PFSK-1 (cell line): Measurements from ENCODE around the gene RASGRF1.

Source experiments
- FOXP2 ChIP-seq: optimal IDR thresholded peaks from 2 replicates; pipeline ENCODE3; 2011; ENCODE audit warnings: borderline replicate concordance, control low read depth, inconsistent platforms; ENCODE audit not compliant: insufficient read depth; ENCODE audit errors: extremely low read length, extremely low read depth
- POLR2AphosphoS5 ChIP-seq: IDR thresholded peaks from 2 replicates; pipeline ENCODE4 v1.6.1; 2012; ENCODE audit warnings: low read depth, mild to moderate bottlenecking, control low read depth, low read length, moderate library complexity
- SIN3A ChIP-seq: IDR thresholded peaks from 2 replicates; pipeline ENCODE4 v1.6.1; 2012; ENCODE audit warnings: mild to moderate bottlenecking, low read length, moderate library complexity, borderline replicate concordance; ENCODE audit not compliant: insufficient read depth
- TAF1 ChIP-seq: IDR thresholded peaks from 2 replicates; pipeline ENCODE4 v1.6.1; 2012; ENCODE audit warnings: low read length, control low read depth, borderline replicate concordance; ENCODE audit not compliant: insufficient read depth
- TF ChIP-seq, protein P1 (sequence below), 2 experiments: IDR thresholded peaks; 2 replicates each; pipeline versions ENCODE4 v1.6.1 to v1.8.0; 2011 to 2012; ENCODE audit warnings: low read depth in 2 of 2, low read length in 2 of 2, control low read depth in 1 of 2, inconsistent platforms in 1 of 2, mild to moderate bottlenecking in 1 of 2, moderate library complexity in 1 of 2; ENCODE audit not compliant: insufficient read depth in 1 of 2

Gene RASGRF1

DNA sequence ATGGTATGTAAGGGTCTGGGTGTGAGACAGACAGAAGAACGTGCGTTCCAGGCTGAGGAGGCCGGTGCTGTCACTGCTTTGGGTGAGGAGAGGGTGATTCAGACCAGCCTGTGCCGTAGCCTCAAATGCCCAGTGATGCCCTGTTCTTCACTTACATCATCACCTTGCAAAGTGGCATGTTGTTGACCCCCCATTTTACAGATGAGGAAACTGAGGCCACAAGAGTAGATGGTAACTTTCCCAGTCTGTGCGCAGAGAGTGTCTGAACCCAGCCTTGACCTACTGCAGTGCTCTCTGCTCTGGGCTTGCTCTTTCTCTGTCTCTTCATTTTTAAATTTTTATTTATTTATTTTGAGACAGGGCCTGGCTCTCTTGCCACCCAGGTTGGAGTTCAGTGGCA is 144.1 kb downstream of the RASGRF1 start:
- TF ChIP-seq SIN3A, result no peak
- no peak for TF ChIP-seq POLR2AphosphoS5
- TF ChIP-seq, protein P1, sequence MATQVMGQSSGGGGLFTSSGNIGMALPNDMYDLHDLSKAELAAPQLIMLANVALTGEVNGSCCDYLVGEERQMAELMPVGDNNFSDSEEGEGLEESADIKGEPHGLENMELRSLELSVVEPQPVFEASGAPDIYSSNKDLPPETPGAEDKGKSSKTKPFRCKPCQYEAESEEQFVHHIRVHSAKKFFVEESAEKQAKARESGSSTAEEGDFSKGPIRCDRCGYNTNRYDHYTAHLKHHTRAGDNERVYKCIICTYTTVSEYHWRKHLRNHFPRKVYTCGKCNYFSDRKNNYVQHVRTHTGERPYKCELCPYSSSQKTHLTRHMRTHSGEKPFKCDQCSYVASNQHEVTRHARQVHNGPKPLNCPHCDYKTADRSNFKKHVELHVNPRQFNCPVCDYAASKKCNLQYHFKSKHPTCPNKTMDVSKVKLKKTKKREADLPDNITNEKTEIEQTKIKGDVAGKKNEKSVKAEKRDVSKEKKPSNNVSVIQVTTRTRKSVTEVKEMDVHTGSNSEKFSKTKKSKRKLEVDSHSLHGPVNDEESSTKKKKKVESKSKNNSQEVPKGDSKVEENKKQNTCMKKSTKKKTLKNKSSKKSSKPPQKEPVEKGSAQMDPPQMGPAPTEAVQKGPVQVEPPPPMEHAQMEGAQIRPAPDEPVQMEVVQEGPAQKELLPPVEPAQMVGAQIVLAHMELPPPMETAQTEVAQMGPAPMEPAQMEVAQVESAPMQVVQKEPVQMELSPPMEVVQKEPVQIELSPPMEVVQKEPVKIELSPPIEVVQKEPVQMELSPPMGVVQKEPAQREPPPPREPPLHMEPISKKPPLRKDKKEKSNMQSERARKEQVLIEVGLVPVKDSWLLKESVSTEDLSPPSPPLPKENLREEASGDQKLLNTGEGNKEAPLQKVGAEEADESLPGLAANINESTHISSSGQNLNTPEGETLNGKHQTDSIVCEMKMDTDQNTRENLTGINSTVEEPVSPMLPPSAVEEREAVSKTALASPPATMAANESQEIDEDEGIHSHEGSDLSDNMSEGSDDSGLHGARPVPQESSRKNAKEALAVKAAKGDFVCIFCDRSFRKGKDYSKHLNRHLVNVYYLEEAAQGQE (IDR thresholded peaks at IDR 0.05; ENCODE audit: insufficient read depth in 1 of 2, low read depth in 2 of 2, low read length in 2 of 2), result no peak
- no peak for TF ChIP-seq FOXP2
- no peak for TF ChIP-seq TAF1

DNA sequence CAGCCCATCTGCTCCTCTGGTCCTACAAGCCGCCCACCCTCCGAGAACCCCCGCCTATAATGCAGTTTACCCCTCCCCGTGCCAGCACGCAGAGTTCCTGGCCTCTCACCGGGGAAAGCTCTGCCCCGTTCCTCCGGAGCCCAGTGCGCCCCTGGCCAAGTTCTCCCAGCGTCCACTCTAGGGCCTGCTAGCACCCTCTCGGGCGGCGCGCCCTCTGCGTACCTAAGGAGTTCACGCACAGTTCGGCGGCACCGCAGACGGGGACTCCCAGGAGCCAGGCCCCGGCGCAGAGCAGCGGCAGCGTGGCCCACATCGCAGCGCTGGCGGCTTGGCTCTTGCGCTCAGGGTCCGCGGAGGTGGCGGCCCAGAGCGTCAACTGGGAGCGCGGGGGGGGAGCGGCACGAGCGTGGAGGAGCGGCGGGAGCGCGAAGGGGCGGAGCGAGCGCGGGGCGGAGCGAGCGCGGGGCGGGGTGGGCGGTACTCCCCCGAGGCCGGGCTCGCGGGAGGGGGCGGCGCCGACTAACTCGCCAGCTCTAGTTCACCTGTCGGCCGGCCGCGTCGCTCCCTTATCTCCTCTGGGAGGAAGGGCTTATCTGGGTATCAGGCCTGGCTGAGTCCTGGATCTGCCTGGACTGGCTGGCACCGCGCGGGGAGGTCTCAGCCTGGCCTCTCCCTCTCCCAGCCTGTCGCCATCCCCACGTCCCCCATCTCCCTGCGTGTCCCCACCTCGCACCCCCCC is 145.7 kb downstream of the RASGRF1 start, which contains the start of gene CTSH:
Gene CTSH (minus strand): TSS at position 378 of the 739 bp plus-strand sequence. CDS start 65 bp downstream, at position 313.
- TF ChIP-seq, protein P1 (IDR thresholded peaks at IDR 0.05; ENCODE audit: insufficient read depth in 1 of 2, low read depth in 2 of 2, low read length in 2 of 2), result no peak
- TF ChIP-seq SIN3A (no peak), POLR2AphosphoS5 (no peak), FOXP2 (no peak), TAF1 (no peak)

DNA sequence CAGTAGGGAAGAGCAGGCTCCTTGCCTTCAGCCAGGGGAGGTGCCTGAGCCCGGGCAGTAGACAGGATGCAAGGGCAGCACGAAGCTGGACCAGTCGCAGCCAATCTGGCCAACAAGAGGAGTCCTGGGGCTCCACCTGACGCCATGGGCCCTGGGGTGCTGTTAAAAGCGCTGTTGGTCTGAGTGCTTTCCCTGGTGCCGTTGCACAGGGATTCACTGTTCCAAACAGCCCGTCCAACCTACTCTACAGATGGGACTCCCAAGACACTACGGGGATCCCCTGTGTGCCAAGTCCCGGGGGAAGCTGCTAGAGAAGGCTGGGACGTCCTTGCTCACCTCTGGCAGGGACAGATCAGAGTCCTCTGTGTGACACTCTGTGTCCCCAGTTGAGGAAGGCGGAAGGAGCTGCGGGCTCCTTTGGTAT is 146.4 kb downstream of the RASGRF1 start:
- TF ChIP-seq SIN3A, result no peak
- no peak for TF ChIP-seq POLR2AphosphoS5
- no peak for TF ChIP-seq TAF1
- TF ChIP-seq FOXP2, result no peak

DNA sequence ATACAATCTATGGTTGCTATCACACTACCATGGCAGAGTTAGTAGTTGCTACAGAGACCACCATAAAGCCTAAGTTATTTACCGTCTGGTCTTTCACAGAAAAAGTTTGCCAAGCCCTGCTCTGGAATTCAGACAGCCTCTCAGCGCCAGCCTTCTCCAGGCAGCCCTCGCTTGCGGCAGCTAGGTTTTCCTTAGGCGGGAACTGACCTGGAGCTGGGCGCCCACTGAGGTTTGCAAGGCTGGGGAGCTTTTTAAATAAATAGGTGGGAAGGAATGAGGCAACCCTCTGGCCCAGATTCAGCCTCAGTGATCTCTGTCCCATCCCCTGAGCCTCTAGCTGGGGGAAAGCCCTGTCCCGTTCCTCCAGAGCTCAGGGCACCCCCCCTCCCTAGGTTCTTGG is 146.9 kb downstream of the RASGRF1 start:
- no peak for TF ChIP-seq SIN3A
- TF ChIP-seq POLR2AphosphoS5, result no peak
- TF ChIP-seq, protein P1 (IDR thresholded peaks at IDR 0.05; ENCODE audit: insufficient read depth in 1 of 2, low read depth in 2 of 2, low read length in 2 of 2), result no peak
- no peak for TF ChIP-seq TAF1
- TF ChIP-seq FOXP2, result no peak

DNA sequence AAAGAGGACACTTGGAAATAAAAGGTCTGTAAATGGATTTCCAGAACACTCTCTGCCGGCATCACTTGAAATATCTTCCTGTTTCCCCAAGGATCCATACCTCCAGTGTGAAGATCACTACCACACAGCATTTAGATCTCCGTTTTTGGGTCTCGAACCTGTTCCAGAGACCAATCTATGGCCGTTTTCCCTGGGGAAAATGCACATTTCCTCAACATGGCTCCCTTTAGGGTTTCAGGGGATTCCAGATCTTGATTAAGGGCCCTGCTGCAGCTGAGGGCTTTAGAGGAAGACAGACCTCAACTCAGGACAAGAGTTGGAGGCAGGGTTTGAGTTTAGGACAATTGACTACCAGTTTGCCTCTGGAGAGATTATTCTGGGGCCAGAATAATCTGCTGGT is 147.8 kb downstream of the RASGRF1 start:
- TF ChIP-seq SIN3A (no peak), TAF1 (no peak), POLR2AphosphoS5 (no peak)
- TF ChIP-seq, protein P1 (IDR thresholded peaks at IDR 0.05; ENCODE audit: insufficient read depth in 1 of 2, low read depth in 2 of 2, low read length in 2 of 2), result no peak
